Left ventricle myocardium superior (tissue), 1 donor: ENCODE data around the gene GPR45. TPM values are rescaled to one million over a fixed set of nuclear protein-coding genes. Genes with fewer than 3 reads are reported as not detected.

Experiments
- ATAC-seq: fragments of 200-7000 bp; cut with Tn5 transposase; one replicate; pipeline ENCODE4 v1.9.1; 2020; ENCODE audit warnings: mild to moderate bottlenecking, moderate library complexity
- DNase-seq: peaks from one replicate; pipeline ENCODE4 v3.0.0-alpha.2; 2020
- intact Hi-C: fragments of 100-400 bp; cut with micrococcal nuclease; formaldehyde crosslinking; loops from one replicate; pipeline ENCODE4 v1.11.0; 2022
- long read RNA-seq: library from polyadenylated mRNA; unstranded; transcript quantifications from one replicate; pipeline ENCODE4 v2.0.0, GENCODE V29; 2021
- total RNA-seq: library from RNA; stranded (reverse); fragmentation: NEBNext Ultra II Directional; extraction: Animal tissue kit (Norgen Biotek cat#: 25700); gene quantifications from one replicate; pipeline ENCODE4 v1.2.1, GENCODE V29; 2021
- donor health status: DM: no; HTN: yes; CAD: no; lungs with severe emphysema.

GPR45 gene, protein sequence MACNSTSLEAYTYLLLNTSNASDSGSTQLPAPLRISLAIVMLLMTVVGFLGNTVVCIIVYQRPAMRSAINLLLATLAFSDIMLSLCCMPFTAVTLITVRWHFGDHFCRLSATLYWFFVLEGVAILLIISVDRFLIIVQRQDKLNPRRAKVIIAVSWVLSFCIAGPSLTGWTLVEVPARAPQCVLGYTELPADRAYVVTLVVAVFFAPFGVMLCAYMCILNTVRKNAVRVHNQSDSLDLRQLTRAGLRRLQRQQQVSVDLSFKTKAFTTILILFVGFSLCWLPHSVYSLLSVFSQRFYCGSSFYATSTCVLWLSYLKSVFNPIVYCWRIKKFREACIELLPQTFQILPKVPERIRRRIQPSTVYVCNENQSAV
- not detected for total RNA-seq
- long read RNA-seq = 0 reads

DNA sequence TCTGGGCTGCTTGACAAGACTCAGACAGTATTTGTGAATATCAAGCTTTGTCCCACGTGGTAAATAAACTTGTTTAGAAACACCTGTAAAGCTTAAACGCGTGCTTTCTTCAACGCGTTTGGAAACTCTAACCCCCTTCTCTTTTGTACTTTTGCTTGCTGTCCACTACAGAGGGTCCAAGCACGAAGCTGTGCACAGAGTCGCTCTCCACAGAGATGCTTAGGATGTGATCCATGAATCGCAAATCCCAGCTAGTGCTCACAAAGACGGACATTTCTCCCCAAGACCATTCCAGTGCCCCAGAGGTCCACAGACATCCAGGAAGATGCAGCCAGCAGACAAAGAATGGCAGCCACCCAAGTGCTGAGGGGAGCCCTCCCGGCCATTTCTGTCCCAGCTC is at the start of gene GPR45:
Gene GPR45 (plus strand): TSS at position 301 of the 400 bp plus-strand sequence. CDS start 116 bp downstream, outside the sequence.
- no peak for DNase-seq
- intact Hi-C loops = no loop called here
- ATAC-seq = no peak

DNA sequence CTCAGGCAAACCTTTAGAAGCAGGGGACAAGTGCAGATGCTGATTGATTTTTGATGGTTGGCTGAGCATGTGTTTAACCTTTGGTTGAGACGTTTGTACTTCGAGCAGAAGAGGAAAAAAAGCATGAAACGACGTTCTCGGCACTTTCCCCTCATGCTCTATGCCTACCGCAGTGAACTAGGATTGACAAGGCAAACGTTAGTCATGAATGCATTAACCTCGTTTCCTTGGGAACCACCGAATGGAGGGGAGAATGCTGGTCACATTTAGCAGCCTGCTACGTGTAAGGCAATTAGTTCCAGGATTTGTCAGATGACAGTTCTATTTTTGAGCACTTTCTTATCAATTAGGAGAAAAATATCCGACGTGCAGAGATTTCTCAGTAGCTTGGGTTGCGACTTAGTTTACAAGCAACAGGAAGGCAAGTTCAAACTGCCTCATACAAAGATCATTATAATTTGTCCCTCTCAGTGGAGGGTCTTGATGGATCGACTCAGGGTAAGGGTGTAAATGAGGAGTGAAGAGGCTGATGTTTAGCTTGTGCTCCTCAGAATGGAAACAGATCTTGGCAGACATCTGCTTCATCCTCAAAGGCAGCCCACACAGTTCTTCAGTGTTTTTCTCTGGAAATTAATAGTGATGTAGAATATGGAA is 47.4 kb upstream of the GPR45 start:
- intact Hi-C loops = no loop called here
- DNase-seq (no peak), ATAC-seq (no peak)

DNA sequence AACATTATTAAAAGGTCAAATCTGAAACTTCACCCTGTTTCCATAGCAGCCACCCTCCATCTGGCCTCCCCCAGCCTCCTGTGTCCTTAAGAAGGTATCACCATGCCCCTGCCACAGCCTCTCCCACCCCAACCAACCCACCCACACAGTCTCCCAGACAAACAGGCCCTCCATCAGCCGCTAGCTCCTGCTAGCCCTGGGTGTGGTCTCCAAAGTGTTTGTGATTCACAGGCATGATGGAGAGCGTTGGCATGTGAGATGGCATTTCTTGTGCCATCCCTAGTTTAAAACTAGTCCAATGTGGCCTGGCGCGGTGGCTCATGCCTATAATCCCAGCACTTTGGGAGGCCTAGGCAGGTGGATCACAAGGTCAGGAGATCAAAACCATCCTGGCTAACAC is 44.9 kb upstream of the GPR45 start:
- ATAC-seq (no peak), DNase-seq (no peak)
- intact Hi-C loops = no loop called here

DNA sequence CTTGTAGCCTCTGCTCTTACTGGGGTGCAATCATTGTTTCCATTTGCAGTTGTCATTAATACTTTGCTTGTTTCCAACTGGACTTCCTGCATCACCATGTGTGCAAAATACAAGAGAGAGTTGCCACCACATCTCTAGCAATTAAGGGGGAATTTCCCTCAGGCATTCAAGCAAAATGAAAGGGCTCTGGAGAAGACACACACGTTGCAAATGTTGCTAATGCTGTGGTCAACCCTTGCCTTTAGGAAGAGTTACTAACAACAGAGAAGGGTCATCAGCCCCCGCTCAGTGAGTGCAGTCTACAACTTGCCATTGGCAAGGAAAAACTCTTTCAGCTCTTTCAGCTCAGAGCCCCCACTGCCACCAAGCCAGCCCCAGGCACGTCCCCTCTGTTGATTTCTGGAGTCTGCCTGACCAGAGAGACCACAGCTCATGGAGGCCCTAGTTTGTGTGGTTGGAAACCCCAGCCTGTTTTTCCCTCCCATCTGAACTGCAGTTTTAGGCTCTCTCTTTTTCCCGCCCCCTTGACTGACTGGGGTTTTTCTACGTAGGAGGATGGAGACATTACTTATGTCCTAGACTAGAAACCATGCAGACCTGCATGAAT is 25.9 kb upstream of the GPR45 start:
- intact Hi-C loops = no loop called here
- no peak for DNase-seq
- no peak for ATAC-seq

- no peak for DNase-seq
- peak; percentile 57 for ATAC-seq
- intact Hi-C loops = no loop called here
These were observed 20.9 kb upstream of the GPR45 start for GRCh38 chr2:105220604-105221003.

DNA sequence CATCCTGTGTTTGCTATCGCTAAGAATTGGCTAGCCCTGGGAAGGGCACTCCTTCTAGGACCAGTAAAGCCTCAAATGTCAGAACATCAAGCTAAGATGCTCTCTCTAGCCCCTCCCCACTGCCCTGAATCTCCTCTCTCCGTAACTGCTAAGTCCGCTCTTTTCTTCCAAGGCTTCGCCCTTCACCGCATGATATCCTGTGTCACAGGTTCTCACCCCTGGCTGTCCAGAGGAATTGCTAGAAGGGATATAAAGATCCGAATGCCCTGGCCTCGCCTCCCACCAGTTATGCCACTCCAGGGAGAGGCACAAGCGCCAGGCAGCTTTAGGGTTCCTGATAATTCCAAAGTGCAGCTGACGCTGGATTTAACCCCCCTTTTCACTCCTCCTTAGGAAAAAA is 17.1 kb upstream of the GPR45 start:
- intact Hi-C loops = no loop called here

GRCh38 chr2:105231232-105231619 is 10.3 kb upstream of the GPR45 start:
- intact Hi-C loops = no loop called here
- no peak for DNase-seq
- ATAC-seq = peak; percentile 49

More for the DNA sequence above, 17.1 kb upstream of the GPR45 start:
- DNase-seq (no peak), ATAC-seq (no peak)

- ATAC-seq (peak; percentile 72), DNase-seq (peak; percentile 86)
- intact Hi-C loops = loop anchor here (5.0 kb wide), 1 partner anchor 123 kb away; no protein-coding TSS in a partner anchor
These were observed 6.0 kb upstream of the GPR45 start for GRCh38 chr2:105235388-105236059.

DNA sequence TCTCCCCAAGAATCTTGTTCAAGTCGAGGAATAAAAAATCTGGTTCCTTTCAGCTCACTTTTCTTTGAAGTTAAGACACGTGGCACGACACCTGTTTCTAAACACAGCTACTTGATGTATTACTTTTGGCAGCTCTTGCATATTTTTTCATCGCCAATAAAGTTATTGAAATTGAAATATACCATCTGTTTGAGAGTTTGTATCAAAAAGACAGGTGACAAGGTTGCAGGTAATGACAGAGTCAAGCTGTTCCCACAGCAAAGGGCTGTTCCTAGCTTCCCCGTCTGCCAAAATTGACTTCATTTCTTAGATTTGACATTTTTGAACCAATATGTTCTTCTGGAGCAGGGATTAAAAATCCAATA is 5.5 kb upstream of the GPR45 start:
- intact Hi-C loops = loop anchor here (5.0 kb wide), 1 partner anchor 124 kb away; no protein-coding TSS in a partner anchor
- no peak for DNase-seq
- no peak for ATAC-seq

DNA sequence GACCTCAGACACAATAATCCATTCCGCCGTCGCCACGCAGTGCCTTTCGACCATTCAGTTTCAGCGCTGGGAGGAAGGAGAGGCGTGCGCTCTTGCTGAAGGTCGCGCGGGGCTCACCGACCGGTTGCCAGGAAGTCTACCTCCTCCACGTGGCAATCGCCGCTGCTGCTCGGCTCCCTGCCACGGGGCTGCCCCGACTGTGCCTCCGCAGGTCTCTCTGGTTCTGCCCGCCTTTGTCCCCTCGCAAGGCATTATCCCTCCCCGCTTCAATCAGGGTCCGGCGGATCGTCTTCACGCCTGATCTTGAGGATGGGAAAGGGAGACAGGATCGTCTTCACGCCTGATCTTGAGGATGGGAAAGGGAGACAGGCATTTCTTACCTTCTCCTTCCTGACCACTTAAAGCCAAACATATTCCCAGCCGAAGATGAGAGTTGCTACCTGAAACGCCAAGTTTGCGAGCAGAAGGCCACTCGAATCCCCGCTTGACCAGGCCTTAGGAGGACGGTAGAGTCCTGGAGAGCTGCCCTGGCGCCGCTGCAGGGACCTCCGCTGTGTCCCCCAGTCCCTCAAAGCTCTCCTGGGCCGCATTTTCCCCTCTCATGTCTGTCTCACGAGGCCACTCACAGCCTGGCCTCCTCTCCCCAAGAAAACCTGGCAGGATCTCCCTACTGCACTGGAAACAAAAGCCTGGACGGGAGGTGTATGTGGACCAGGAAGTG is 4.3 kb upstream of the GPR45 start:
- intact Hi-C loops = loop anchor here (5.0 kb wide), 1 partner anchor 125 kb away; no protein-coding TSS in a partner anchor
- ATAC-seq = peak; percentile 20
- DNase-seq = no peak

- intact Hi-C loops = loop anchor here (5.0 kb wide), 1 partner anchor 126 kb away; no protein-coding TSS in a partner anchor
- ATAC-seq (no peak), DNase-seq (no peak)
These were observed 2.8 kb upstream of the GPR45 start for GRCh38 chr2:105238664-105239240.

DNA sequence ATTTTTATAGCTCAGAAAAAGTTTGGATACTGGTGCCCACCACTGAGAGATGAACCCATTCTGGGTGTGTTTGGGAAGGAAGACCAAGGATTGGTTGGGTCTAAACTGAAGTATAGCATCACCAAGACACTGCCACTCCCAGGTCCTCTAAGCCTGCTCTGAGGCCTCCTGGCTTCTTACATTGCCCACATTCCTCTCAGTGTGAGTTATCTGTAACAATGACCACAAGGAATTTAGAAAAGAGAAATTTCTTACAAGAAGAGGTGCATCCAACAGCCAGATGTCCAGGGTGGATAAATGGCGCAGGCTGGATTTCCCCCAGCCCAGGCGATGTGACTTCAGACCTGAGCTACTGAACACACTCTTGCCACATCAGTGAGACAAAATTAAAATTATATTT is 1.6 kb upstream of the GPR45 start:
- ATAC-seq (no peak), DNase-seq (no peak)
- intact Hi-C loops = loop anchor here (5.0 kb wide), 1 partner anchor 128 kb away; no protein-coding TSS in a partner anchor

- intact Hi-C loops = no loop called here
- DNase-seq = no peak
- ATAC-seq = no peak
These were observed 897 bp downstream of the GPR45 start for GRCh38 chr2:105242286-105242993.

DNA sequence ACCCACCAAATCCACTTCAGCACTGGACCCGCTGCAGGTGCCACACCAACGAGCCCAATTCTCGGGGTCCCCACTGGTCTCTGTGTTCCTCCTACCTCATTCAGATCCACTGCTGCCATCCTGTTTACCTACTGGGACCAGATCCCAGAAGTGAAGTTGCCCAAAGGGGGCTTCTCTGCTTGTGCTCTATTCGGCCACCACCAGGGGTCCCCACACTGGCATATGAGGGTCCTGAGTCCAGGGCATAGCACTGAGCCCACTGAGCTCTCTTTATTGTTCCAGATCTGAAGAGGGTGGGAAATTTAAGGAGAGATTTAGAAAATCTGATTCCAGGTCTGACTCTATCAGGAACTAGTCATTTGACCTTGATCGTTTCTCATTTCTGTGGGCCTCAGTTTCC is 2.4 kb downstream of the GPR45 start:
- intact Hi-C loops = no loop called here
- ATAC-seq (no peak), DNase-seq (no peak)

- DNase-seq (no peak), ATAC-seq (no peak)
- intact Hi-C loops = no loop called here
These were observed 2.9 kb downstream of the GPR45 start for GRCh38 chr2:105244451-105244850.

- no peak for DNase-seq
- no peak for ATAC-seq
- intact Hi-C loops = no loop called here
These were observed 7.0 kb downstream of the GPR45 start for GRCh38 chr2:105248316-105249070.

DNA sequence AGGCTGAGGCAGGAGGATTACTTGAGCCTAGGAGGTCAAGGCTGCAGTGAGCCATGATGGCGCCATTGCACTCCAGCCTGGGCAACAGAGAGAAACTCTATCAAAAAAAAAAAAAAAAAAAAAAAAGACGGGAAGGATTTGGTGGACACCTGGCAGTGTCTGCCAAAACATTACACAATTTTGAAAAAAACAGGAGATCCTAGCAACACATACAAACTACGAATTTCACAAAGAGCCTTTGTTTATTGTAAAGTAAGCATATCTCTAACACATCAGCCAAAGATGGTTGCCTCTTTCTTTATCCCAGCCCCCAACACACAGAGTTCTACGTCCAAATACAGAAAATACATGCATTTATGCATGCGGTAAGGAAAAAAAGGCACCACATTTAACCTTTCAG is 7.6 kb downstream of the GPR45 start:
- no peak for DNase-seq
- no peak for ATAC-seq
- intact Hi-C loops = no loop called here
